GM19240 (cell line): ENCODE data around the gene RHD.
"Not testable (repeated sequence)": the region's sequence is repeated elsewhere in the genome, so short reads cannot be mapped to it uniquely, and the experiment has no call there.

Experiments
- DNase-seq: peaks from one replicate; pipeline ENCODE4 v3.0.0; 2011; ENCODE audit warnings: low spot score; ENCODE audit not compliant: insufficient read length

RHD gene

DNA sequence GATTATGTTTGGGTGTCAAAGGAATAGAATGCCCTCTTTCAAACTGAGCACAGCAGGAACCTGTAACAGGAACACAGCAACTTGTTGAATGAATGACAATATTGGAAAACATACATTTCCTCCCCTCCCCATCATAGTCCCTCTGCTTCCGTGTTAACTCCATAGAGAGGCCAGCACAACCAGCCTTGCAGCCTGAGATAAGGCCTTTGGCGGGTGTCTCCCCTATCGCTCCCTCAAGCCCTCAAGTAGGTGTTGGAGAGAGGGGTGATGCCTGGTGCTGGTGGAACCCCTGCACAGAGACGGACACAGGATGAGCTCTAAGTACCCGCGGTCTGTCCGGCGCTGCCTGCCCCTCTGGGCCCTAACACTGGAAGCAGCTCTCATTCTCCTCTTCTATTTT is at the start of gene RHD:
Gene RHD, plus strand, starts transcription at position 272 of the 400 bp plus-strand sequence. Its CDS starts 39 bp downstream, at position 311.
- DNase-seq, result not testable (repeated sequence)

DNA sequence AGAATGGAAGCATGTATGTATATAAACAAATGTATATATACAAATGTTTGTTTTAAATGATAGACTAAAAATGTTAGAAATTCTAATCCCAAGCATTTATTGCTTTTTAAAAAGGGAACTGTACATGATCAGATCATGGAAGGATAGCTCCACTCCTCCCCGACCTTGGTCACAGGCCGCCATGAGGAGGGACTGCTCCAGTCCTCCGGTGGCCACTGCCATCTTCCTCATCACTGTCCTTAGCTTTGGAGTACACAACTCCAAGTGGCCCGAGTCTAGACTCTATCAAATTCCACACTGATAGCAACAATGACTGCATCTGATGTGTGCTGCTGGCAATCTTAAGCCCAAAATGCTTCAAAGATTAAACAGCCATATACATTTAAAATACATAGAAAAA is 49.7 kb upstream of the RHD start:
- no peak for DNase-seq

DNA sequence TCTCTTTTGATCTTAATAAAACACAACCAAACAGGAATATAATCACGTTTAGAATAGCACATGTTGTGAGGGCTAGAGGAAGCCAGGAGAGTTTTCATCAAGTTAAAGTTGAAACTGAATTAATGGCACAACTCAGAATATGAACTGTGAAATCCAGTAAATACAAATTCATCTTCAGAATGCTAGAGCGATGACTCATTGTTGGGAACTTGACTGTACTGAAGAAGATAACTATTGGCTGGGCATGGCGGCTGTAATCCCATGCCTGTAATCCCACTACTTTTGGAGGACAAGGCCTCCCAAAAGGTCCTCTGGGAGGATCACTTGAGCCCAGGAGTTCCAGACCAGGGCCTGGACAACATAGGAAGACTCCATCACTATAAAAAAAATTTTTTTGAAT is 48.8 kb upstream of the RHD start:
- DNase-seq, result no peak

DNA sequence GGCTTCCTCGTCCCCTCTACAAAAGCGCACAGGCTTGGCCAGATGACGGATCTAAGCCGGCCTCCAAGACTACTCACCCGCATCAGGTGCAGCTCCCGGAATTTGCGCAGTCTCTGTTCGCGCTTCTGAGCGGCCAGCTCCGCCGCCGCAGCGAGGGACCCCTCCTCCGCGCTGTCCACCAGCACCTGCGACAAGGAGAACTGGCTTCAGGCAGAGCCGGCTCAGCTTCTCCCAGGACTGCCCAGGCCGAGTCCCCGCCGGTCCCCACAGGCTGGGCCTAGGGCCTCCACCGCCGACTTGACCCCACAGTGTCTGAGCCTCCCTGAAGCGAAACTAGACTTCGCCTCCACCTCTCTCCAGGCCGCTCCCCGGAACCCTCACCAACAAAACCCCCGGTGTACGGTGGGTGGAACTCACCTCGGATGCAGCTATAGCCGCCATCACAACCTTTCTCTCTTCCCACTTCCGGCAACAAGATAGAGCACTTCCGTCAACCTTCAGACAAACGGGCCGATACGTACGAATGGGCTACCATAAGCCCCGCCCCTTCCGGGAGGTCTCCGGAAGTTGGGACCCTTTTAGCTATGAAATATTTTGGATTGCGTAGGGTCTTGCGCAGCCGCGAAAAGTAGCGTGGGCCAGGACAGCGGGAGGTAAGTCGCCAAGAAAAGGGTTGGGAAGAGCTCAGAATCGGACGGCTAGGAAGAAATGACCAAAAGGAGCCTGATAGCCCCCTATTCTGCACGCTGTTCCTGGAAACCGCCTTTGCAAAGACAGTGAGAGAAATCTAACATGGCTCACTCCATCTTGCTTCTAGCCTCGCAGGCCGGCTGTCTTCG is 40.1 kb upstream of the RHD start, which contains the start of gene SYF2:
Gene SYF2, minus strand, starts transcription at position 476 of the 839 bp plus-strand sequence. Its CDS starts 35 bp downstream, at position 441.
- peak; percentile 83 for DNase-seq

DNA sequence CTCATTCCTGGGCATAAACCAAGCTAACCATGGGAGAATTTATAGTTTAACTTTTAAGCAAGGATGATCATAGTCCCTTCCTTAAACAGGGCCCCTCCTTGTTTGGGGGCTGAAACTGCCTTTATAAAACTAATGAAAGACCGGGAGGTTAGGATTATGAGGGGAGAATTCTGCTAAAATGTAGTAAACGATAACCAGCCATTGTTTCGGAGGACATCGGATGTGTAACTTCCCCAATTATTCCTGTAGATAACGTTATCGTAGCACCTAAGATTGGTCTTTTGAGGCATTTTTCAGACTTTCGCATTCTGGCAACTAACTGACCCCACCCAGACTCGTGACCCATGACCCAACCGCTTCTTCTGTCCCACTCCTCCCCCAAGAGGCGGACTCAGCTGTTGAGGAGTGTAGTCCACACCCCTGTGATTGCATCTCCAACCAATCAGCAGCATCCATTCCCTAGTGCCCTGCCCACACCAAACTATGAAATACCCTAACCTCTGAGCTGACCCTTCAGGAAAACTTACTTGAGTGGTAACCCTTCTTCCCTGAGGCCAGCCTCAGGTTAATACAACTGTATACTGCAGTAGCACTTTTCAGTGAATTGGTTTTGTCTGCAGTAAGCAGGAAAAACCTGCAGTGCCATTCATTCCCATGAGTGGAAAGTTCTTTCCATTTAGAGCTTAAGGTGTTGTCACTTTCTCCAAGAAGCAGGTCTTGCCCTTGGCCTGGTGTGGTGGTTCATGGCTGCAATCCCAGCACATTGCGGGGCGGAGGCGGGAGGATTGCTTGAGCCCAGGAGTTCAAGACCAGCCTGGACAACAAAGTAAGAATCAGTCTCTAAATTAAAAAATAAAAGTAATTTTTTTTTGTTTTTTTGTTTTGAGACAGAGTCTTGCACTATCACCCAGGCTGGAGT is 39.2 kb upstream of the RHD start:
- peak; percentile 23 for DNase-seq

DNA sequence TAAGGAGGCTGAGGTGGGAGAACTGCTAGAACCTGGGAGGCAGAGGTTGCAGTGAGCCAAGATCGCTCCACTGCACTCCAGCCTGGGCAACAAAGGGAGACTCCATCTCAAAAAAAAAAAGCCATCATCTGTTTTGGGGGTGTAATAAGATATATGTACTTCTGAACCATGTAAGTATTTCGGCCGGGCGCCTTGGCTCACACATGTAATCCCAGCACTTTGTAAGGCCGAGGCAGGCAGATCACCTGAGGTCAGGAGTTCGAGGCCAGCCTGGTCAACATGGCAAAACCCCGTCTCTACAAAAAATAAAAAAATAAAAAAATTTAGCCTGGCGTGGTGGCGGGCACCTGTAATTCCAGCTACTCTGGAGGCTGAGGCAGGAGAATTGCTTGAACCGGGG is 36.9 kb upstream of the RHD start:
- not testable (repeated sequence) for DNase-seq

DNA sequence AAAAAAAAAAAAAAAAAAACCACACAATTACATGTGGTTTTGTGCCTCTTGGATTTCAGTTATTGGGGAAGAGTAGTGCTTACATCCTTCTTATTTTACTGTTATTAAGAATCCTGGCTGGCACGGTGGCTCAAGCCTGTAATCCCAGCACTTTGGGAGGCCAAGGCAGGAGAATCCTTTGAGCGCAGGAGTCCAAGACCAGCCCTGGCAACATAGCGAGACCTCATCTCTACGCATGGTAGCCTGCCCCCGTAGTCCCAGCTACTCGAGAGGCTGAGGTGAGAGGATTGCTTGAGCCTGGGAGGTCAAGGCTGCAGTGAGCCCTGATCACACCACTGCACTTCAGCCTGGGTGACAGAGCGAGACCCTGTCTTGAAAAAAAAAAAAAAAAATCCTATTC is 36.0 kb upstream of the RHD start:
- DNase-seq, result not testable (repeated sequence)

DNA sequence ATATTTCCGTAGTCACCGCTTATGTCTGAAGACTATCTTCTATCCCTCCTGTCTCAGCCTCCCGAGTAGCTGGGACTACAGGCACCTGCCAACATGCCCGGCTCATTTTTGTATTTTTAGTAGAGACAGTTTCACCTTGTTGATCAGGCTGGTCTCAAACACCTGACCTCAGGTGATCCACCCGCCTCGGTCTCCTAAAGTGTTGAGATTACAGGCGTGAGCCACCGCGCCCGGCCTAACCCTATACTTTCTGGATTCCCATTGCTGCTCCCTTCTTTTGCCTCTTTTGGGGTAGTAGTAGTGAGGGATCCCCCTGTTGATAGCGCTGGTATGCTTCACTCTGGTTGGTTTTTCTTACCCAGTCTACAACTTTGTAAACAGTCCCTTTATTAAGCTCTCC is 34.3 kb upstream of the RHD start:
- DNase-seq, result no peak

DNA sequence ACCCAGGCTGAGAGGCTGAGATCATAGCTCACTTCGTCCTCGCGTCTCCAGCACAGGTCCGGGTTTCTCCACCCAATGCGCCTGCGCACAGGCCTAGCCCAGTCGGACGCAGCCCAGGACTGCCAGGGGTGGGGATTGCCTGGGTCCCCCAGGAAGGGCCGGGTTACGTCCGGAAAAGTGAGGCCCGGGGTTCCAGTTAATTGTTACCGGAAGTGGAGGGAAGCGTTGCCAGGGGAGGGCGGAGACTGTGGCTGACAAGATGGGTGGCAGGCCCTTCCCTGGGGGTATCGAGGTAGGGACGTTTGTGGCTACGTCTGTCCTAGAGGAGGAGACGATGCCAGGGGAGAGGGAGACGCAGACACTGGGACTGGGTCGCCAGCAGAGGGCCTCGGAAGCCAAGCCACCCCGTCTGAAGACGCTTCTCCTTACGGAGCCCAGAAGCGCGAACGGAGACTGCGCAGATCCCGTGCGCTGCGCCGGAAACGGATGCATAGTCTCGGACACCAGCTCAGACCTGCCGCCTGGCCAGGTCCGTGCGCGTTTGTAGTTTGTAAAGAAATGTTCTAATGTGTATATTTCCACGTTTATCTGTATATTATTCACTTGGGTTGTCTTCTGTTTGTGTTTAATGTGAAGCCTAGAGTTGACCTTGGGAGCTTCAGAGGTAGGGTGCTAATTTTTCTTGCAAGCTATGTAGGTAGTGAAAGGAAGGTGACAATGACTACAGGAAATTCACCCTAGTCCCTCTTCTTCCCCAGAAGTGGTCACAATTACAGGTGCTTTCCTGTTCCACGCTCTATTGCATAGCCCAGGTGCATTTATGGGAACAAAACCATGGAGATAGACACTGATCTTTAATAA is 32.4 kb upstream of the RHD start:
- peak; percentile 27 for DNase-seq

DNA sequence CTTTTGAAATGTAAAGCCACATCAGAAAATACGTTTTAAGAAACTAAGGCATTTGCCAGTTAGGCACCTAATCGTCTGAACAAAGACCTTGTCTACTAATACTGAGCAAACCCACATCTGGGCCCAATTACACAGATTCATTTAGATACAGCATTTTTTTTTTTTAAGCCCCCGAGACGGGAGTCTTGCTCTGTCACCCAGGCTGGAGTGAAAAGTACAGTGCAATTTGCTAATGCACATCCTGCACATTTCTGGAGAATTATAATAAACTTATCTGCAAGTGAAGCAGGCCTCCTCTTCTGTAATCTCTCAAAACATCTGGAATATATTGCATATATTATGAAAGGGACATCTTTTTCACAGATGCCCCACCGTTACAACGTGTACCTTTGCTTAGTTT is 28.4 kb upstream of the RHD start:
- DNase-seq, result no peak

DNA sequence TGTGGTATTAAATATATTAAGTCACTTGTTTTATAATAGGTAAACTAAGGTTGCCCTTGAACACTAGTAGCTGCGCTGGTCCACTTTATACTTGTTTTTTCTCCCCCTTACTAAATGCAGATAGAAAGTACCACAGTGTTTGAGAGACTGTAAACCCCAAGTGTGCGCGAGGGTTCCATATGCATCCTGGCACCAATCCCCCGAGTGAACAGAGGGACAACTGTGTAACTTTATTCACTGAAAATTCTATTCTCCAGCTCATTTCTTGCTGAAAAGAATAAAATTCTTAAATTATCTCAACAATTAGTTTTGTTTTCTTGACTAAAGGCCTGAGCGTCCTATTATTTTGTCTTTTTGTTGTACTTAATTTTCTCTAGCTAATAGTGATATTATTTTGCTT is 26.9 kb upstream of the RHD start:
- no peak for DNase-seq

DNA sequence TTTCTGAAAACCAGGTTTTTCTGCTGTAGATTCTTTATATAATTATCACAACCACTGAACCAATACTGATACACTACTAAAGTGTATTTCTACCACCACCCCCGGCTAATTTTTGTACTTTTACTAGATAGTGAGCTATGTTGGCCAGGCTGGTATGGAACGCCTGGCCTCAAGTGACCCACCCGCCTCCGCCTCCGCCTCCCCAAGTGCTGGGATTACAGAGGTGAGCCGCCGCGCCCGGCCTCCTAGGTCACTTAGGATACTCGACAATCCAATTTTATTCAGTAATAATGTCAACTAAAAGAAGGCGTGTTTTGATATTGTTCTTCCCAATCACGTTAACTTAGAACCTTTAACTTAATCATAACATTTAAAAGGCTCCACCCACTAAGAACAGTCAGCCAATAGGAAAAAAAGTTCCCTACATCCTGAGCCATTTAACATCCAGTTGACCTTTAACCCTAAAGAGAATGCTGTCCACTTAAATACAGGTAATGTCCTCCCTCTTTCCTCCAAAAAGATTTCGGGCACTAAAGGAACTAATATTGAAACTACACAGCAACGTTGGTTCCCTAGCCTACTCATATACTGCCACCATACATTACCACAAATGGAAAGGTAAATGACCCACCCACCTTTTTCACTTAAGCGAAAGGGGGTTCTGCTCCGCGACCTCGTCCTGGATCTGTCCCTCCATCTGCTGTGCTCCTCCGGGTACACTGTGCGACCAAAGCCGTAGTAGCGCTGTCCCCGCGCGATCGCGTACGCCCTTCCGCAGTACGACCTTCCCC is 26.3 kb upstream of the RHD start:
- no peak for DNase-seq

DNA sequence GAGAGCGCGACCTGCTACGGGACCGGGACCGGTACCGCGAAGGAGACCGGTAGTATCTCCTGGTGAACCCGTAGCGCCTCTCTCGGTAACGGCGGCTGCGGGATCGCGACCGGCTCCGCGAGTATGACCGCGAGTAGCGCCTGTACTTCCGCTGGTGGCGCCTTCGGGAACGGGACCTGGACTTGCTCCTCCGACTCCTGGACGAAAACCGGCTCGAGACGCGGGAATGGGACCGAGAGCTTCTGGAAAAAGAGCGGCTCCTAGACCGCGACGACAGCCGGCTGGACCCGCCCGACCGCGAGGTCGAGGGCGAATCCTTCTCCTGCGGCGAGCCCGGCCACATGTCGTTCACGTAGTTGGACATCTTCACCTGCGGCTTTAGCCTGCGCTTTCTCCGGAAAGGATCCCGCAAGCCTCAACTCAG is 25.7 kb upstream of the RHD start:
- DNase-seq, result no peak

DNA sequence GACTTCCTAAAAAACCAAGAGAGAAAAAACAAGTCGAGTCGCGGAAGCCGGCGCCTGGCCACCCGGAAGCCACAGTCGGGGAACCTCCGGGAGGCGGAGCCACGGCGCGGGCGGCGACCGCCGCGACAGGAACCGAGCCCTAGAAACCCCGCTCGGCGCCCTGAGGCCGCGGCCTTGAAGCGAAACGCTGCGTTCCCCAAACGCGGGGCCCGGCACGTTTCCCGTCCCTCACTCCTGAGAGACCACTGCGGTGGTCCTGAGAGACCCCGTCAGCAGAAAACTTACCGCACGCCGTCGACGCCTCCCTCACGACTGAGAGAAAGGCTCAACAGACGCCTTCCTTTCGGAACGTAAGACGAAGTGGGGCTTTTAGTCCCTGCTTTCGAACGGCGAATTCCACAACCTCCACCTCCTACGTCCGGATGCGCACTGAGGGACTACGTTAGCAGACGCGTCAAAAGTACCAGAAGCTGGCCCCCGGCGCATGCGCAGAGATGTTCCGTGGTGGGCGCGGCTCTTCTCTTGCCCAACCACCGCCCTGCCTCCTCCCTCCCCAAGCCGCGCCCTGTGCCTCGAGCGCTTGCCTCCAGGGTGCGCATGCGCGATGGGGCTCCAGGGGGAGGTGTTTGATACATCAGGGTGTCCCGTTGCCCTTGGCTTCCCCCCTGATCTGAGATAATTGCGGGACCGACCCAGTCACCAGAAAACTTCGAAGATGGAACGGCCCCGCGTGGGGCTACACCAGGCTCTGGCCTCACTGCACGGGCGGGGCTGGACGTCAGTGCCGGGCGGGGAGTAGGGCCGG is 25.1 kb upstream of the RHD start, which contains the start of gene RSRP1:
Gene RSRP1, minus strand, starts transcription at position 431 of the 805 bp plus-strand sequence. CDS start 491 bp downstream, outside the sequence.
- peak; percentile 98 for DNase-seq

DNA sequence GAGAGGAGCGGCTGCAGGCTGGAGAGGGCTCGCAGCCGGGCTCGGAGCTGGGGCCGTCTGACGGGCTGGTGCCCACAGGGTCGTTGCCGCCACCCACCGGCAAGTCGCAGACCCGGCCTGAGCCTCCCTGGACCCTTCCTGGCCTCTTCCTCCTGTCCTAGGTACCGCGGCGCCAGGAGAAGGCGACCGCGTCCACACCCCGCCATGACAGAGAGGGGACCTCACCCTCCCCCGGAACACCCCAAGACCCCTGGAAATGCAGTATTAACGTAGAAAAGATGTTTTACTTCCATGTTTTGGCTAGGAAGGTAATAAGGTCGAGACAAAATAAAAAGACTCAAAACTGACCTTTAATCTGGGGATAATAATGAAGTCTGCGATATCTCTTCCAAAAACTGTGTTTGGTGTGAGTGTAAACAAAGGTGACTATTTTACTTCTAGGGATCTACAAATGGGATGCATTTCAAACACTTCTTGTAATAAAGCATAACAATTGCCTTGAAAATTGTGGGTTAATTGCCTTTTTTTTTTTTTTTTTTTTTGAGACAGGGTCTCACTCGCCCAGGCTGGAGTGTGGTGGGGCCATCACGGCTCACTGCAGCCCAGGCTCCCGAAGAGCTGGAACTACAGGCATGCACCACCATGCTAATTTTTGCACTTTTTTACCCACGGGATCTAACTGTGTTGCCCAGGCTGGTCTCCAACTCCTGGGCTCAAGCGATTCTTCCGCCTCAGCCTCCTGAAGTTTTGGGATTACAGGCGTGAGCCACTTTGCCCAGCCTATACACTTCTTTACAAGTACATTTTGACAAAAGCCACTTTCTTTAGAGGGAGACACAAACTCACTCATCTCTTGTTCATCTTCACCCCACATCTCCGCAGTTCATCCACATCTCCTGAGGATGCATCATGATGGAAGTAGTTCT is 24.2 kb upstream of the RHD start:
- no peak for DNase-seq

DNA sequence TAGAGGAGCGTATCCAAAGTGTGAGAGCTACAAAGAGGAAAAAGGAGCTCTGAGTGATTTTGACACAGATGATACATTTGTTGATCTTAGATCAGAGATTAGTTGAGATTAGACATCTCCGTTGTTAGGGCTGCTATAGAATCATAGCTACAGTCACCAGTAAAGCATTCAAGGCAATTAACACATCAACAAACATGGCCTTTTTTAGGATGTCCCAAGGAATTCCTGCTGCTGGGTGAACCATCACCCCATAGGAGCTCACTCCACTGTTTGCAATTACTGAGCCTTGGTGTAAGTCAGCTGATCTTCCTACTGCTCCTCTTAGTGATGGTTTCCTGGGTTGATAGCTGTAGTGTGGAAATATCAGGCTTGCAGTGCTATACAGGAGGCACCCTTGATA is 18.4 kb upstream of the RHD start:
- no peak for DNase-seq

DNA sequence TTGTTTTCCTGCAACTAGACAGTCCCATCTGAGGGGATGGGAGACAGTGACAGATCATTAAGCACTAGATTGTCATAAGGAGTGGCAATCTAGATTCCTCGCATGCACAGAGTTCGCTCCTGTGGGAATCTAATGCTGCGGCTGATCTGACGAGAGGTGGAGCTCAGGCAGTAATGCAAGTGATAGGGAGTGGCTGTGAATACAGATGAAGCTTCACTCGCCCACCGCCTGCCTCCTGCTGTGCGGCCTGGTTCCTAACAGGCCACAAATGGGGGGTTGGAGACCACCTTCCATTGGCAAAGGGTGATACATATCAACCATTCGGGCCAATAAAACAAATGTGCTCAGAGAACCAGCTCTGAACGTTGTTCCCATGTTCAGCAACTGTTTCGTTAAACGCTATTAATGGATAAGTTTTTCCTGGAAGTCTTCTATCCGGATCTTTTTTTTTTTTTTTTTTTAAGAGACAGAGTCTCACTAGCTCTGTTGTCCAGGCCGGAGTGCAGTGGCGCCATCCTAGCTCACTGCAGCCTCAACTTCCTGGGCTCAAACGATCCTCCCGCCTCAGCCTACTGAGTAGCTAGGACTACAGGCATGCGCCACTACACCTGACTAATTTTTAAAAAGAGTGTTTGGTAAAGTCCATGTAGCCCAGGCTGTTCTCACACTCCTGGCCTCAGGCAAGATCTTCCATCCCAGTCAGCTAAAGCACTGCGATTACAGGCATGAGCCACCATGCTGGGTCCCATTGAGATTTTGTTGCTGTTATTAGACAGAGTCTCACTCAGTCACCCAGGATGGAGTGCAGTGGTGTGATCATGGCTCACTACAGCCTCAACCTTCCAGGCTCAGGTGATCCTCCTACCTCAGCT is 16.4 kb upstream of the RHD start:
- no peak for DNase-seq
